ENCODE measurements around the gene C1QTNF6.
"Not testable (repeated sequence)": the region's sequence is repeated elsewhere in the genome, so short reads cannot be mapped to it uniquely, and the experiment has no call there.

C1QTNF6 gene

DNA sequence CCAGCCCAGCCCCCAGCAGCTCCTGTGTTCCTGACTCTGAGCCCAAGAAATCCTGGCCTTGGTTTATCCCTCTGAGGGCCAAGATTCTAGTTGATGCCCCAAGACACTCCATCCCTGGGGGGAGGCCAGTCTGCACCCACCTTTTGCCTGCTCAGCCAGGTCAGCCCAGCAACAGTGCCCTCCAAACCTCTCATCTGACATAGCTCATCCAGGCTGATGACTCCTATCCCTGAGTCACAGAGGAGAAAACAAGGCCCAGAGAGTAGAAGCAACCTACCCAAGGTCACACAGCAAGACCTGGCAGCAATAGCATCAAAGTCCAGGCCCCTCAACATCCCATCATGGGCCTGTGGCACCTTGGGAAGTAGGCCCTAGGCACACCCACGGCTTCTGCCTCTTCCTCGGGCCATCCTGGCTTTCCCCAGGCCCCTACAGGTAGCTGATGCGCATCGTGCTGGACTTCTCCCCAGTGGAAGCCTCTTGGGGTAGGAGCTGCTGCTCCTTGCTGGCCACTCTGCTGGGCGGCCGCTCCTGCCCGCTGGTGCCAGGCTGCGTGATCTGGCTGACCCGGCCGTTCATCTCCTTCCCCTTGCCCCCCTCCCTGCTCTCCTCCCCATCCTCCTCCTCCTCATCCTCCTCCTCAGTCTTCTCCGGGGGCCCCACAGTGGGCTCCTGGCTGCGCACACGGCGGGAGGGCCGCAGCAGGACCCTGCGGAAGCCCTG is 18.2 kb upstream of the C1QTNF6 start:
- no peak for DNase-seq (ENCODE audit: low read depth)
- H3K4me3 ChIP-seq (ENCODE audit: control insufficient read depth, low read depth, low read length): no peak overlapping the region
- TF ChIP-seq, protein P1, sequence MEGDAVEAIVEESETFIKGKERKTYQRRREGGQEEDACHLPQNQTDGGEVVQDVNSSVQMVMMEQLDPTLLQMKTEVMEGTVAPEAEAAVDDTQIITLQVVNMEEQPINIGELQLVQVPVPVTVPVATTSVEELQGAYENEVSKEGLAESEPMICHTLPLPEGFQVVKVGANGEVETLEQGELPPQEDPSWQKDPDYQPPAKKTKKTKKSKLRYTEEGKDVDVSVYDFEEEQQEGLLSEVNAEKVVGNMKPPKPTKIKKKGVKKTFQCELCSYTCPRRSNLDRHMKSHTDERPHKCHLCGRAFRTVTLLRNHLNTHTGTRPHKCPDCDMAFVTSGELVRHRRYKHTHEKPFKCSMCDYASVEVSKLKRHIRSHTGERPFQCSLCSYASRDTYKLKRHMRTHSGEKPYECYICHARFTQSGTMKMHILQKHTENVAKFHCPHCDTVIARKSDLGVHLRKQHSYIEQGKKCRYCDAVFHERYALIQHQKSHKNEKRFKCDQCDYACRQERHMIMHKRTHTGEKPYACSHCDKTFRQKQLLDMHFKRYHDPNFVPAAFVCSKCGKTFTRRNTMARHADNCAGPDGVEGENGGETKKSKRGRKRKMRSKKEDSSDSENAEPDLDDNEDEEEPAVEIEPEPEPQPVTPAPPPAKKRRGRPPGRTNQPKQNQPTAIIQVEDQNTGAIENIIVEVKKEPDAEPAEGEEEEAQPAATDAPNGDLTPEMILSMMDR (IDR thresholded peaks at IDR 0.05; ENCODE audit: control insufficient read depth, insufficient read depth, low read depth, low read length, missing control alignments): no peak

DNA sequence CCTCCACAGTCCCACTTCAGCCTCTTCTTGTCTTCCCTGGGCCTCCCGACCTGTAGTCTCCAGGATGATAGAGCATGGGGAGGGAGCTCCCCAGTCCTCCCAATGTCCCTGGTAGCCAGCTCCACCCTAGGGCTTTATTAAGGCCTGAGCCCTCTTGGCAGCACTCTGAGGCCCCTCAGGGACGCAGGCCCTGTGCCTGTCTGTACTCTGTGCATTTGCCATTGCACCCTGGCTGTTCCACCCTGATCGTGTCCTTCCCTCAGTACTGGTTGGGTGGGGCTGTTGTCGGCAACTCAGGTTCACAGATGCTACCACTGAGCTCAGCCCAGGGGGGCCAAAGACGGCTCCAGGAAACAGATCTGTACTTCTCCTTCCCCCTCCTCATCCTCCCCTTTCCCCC is 17.0 kb upstream of the C1QTNF6 start:
- no peak for DNase-seq (ENCODE audit: low read depth)
- TF ChIP-seq, protein P1 (IDR thresholded peaks at IDR 0.05; ENCODE audit: control insufficient read depth, insufficient read depth, low read depth, low read length, missing control alignments): no peak
- H3K4me3 ChIP-seq (ENCODE audit: control insufficient read depth, low read depth, low read length): no peak overlapping the region

DNA sequence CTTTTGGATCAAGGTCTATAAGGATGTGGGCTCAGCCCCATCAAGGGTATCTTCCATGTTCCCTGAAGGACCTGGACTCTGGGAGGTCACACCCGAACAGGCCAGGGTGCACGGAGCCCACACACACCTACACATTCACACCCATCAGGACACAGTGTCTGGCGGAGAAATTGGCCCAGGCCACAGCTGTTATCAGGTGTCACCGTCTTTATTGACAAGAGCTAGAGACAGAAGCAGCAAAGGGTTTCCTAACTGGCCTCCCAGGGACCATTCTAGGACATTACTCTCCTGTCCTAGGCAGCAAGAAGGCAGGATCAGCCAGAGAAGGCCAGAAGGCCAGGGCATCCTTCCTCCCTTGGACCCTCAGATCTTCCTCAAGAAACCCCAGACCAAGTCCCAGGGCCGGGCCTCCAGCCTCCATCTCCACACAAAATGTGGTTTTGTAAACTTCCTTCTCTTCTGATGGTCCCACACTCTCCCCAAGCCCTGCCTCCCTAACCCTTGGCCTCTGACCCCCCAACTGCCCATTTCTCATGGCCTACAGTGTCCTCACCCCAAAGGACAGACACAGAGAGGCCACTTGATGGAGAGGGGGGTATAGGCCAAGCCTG is 16.1 kb upstream of the C1QTNF6 start:
- TF ChIP-seq, protein P1 (IDR thresholded peaks at IDR 0.05; ENCODE audit: control insufficient read depth, insufficient read depth, low read depth, low read length, missing control alignments): no peak
- no peak for DNase-seq (ENCODE audit: low read depth)
- no peak overlapping the region for H3K4me3 ChIP-seq (ENCODE audit: control insufficient read depth, low read depth, low read length)

DNA sequence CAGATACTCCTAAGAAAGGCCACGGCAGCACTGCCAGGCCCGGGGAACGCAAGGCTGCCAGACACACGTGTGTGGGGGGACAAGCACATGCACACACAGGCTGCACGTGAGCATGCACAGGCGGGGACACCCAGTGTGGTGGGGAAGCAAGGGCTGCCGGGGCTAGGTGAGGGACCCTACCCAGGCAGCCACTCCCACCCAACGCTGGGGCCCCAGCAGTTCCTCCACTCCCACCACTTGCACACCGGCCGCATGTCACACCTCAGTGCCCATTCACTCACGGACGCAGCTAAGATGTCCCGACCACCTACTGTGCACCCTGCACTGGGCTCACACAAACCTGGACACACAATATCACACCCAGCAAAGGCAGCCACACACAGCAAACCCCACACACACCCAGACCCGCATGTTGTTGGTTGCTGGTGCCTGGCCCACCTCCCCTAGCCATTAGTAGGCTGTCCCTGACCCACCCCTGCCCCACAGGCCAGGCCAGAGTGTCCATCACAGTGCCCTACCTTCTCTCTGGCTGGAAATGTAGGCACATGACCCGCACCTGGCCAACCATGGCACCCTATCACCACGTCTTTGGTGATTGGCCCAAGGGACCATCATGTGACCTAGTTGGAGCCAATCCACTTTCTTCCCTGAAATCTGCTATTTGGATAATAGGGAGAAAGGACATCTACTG is 15.5 kb upstream of the C1QTNF6 start:
- TF ChIP-seq, protein P1 (IDR thresholded peaks at IDR 0.05; ENCODE audit: control insufficient read depth, insufficient read depth, low read depth, low read length, missing control alignments): no peak
- no peak for DNase-seq (ENCODE audit: low read depth)
- no peak overlapping the region for H3K4me3 ChIP-seq (ENCODE audit: control insufficient read depth, low read depth, low read length)

DNA sequence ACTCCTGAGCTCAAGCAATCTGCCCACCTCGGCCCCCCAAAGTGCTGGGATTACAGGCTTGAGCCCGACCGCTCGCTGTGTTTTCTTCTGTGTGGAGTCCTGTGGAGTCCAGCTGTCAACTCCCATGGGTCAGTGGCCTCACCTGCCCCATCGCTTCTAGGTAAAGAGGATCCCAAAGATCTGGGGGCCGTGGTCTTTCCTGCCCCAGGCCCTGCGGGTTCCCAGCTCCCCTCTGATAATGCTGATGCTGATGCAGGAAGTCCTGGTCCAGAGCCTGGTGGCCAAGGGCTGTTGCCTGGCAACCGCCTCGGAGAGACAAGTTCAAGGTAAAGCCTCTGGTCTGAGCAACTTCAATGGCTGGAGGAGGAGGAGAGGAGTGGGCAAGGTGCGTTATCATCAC is 14.7 kb upstream of the C1QTNF6 start:
- no peak overlapping the region for H3K4me3 ChIP-seq (ENCODE audit: control insufficient read depth, low read depth, low read length)
- DNase-seq (ENCODE audit: low read depth): no peak
- TF ChIP-seq, protein P1 (IDR thresholded peaks at IDR 0.05; ENCODE audit: control insufficient read depth, insufficient read depth, low read depth, low read length, missing control alignments): no peak

DNA sequence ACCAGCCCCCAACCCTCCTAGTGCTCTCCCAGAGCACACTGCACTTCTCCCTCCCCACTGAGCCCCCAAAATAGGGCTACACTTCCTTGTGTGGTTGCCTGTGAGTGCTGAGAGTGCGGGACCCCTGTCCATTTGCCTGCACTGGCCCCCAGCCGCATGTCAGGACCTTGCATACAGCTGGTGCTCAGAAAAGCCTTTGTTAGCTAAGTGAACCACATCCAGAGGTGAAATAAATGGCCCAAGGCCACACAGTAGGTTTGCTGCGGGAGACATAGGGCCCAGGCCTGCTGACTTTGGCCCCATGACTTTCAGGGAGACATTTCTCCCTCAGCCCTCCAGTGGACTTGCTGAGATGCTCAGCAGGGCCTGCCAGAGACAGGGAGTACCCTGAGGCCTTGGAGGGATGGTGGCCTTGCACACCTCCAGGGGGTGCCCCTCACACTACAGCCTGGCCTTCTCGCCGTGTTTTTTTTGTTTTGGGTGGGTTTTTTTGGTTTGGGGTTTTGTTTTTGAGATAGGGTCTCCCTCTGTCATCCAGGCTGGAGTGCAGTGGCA is 14.0 kb upstream of the C1QTNF6 start:
- TF ChIP-seq, protein P1 (IDR thresholded peaks at IDR 0.05; ENCODE audit: control insufficient read depth, insufficient read depth, low read depth, low read length, missing control alignments): no peak
- H3K4me3 ChIP-seq (ENCODE audit: control insufficient read depth, low read depth, low read length): no peak overlapping the region
- DNase-seq (ENCODE audit: low read depth): no peak

DNA sequence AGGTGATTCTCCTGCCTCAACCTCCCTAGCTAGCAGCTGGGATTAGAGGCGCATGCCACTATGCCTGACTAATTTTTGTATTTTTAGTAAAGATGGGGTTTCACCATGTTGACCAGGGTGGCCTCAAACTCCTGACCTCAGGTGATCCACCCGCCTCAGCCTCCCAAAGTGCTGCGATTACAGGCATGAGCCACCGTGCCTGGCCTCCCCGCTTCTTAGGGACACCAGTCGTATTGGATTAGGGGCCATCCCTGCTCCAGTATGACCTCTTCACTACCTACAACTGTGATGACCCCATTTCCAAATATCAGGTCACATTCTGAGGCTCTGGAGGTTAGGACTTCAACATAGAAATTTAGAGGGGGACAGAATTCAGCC is 13.4 kb upstream of the C1QTNF6 start:
- DNase-seq (ENCODE audit: low read depth); H3K4me3 ChIP-seq (ENCODE audit: control insufficient read depth, low read depth, low read length): not testable (repeated sequence)
